ENCODE results near the gene STPG3.

The STPG3 gene

GRCh38 chr9:137225699-137226331 is 25.3 kb upstream of the STPG3 start:
- Histone ChIP-seq H3K9me3 (no peaks in the 10 kb centered on the region), H3K36me3 (no peaks in the 10 kb centered on the region), H3K27me3 (no peaks in the 10 kb centered on the region), H3K4me1 (peaks cover 10% of the 10 kb centered on the region), H3K4me3 (ENCODE audit: low read depth, low read length) (no peak overlapping the region)
- TF ChIP-seq CTCF (IDR thresholded peaks at IDR 0.05; ENCODE audit: low read depth, low read length) = no peak
- DNase-seq = no peak

GRCh38 chr9:137226338-137227053 is 24.6 kb upstream of the STPG3 start:
- Histone ChIP-seq H3K27me3 (no peaks in the 10 kb centered on the region), H3K4me3 (ENCODE audit: low read depth, low read length) (no peak overlapping the region), H3K36me3 (no peaks in the 10 kb centered on the region), H3K9me3 (no peaks in the 10 kb centered on the region), H3K4me1 (peaks cover 10% of the 10 kb centered on the region)
- no peak for TF ChIP-seq CTCF (IDR thresholded peaks at IDR 0.05; ENCODE audit: low read depth, low read length)
- no peak for DNase-seq

GRCh38 chr9:137227054-137227852 is 23.8 kb upstream of the STPG3 start, which contains the start of gene RNF224:
Gene RNF224, plus strand, starts transcription at chr9:137227502. Its CDS starts 834 bp downstream, at chr9:137228336.
- Histone ChIP-seq H3K27me3 (no peaks in the 10 kb centered on the region), H3K36me3 (no peaks in the 10 kb centered on the region), H3K4me1 (peaks cover 10% of the 10 kb centered on the region), H3K9me3 (no peaks in the 10 kb centered on the region), H3K4me3 (ENCODE audit: low read depth, low read length) (no peak within 1 kb of the TSS)
- peak; percentile 90 for DNase-seq
- TF ChIP-seq CTCF (IDR thresholded peaks at IDR 0.05; ENCODE audit: low read depth, low read length) = peak; percentile 91

GRCh38 chr9:137227853-137228505 is 23.1 kb upstream of the STPG3 start:
- Histone ChIP-seq H3K36me3 (no peaks in the 10 kb centered on the region), H3K4me1 (peaks cover 8% of the 10 kb centered on the region), H3K27me3 (no peaks in the 10 kb centered on the region), H3K4me3 (ENCODE audit: low read depth, low read length) (no peak overlapping the region), H3K9me3 (no peaks in the 10 kb centered on the region)
- no peak for DNase-seq
- TF ChIP-seq CTCF (IDR thresholded peaks at IDR 0.05; ENCODE audit: low read depth, low read length) = no peak

GRCh38 chr9:137228506-137228967 is 22.5 kb upstream of the STPG3 start:
- no peak for DNase-seq
- no peak overlapping the region for H3K4me3 ChIP-seq (ENCODE audit: low read depth, low read length)
- H3K4me1 ChIP-seq = peaks cover 7% of the 10 kb centered on the region; the same call in 1 of the 2 replicates
- H3K9me3 ChIP-seq = no peaks in the 10 kb centered on the region
- no peak for TF ChIP-seq CTCF (IDR thresholded peaks at IDR 0.05; ENCODE audit: low read depth, low read length)
- H3K36me3 ChIP-seq = no peaks in the 10 kb centered on the region
- no peaks in the 10 kb centered on the region for H3K27me3 ChIP-seq

All from BE2C (cell line).